Muscle layer of colon (tissue), 2 donors: Measurements from ENCODE around the gene MYMK.

Experiments used
- H3K27ac ChIP-seq: one replicate; pipeline ENCODE4 v1.7.0; 2013; ENCODE audit warnings: low read depth, mild to moderate bottlenecking, low read length, moderate library complexity
- H3K27me3 ChIP-seq, 2 donors: one replicate each; pipeline ENCODE4 v1.7.0; 2013; ENCODE audit warnings: low read length in 2 of 2, mild to moderate bottlenecking in 2 of 2; ENCODE audit not compliant: insufficient read depth in 2 of 2, control insufficient read depth in 1 of 2
- H3K36me3 ChIP-seq: one replicate; pipeline ENCODE4 v1.7.0; 2013; ENCODE audit warnings: mild to moderate bottlenecking, low read length; ENCODE audit not compliant: insufficient read depth
- H3K4me1 ChIP-seq: one replicate; pipeline ENCODE4 v1.7.0; 2013; ENCODE audit warnings: mild to moderate bottlenecking, low read length; ENCODE audit not compliant: insufficient read depth
- H3K4me3 ChIP-seq, 2 donors: one replicate each; pipeline ENCODE4 v1.7.0; 2013; ENCODE audit warnings: low read length in 2 of 2, low read depth in 1 of 2, mild to moderate bottlenecking in 1 of 2, moderate library complexity in 1 of 2
- H3K9ac ChIP-seq: one replicate; pipeline ENCODE4 v1.7.0; 2013; ENCODE audit warnings: low read length
- H3K9me3 ChIP-seq: one replicate; pipeline ENCODE4 v1.7.0; 2013; ENCODE audit warnings: mild to moderate bottlenecking, low read length
- donor health status: abdominal sarcoma.
- donor health status: Adenocarcinoma of cecum.

Gene MYMK

DNA sequence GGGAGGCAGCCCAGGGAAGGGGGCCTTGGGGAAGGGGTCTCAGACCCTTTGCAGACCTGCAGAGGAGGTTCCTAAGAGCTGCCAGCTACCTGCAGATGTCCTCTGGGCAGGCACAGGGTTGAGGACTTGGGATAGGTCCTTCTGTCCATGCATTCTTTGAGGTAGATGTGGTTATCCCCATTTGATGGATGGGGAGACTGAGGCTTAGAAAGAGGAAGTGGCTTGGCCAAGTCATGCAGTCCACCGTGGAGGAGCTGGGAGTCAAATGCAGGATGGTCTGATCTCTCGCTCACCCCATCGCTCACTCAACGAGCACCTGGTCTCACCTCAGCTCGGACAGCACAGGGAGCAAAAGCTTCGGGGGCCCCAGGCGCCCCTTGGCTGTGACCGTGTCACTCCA is 30.0 kb upstream of the MYMK start:
- peaks cover 7% of the 10 kb centered on the region for H3K4me1 ChIP-seq
- no peak overlapping the region for H3K9ac ChIP-seq
- no peaks in the 10 kb centered on the region for H3K9me3 ChIP-seq
- no peak overlapping the region for H3K27ac ChIP-seq
- H3K36me3 ChIP-seq, result no peaks in the 10 kb centered on the region
- H3K4me3 ChIP-seq, result no peak overlapping the region
- no peaks in the 10 kb centered on the region for H3K27me3 ChIP-seq

DNA sequence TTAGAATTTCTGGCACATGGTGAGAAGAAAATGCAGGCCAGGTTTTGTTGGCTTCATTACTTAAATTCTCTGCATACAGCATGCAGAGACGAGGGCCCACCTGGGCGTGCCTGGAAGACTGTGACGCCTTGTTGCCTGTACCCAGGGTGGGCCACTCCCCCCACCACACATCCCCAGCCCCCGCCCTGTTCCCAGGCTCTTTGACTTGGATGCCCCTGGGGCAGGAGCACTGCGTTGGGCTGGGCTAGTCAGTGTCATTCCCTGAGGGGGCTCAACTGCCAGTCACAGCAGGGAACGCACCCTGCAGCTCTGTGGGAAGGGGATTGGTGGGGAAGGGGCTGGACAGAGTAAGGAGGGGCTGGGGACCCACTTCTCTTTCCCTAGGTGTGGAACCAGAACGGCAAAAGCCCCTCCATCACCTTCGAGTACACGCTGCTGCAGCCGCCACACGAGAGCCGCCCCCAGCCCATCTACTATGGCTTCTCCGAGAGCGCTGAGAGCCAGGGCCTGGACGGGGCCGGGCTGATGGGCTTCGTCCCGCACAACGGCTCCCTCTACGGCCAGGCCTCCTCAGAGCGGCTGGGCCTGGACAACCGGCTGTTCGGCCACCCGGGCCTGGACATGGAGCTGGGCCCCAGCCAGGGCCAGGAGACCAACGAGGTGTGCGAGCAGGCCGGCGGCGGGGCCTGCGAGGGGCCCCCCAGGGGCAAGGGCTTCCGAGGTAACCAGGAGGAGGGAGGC is 29.4 kb upstream of the MYMK start:
- H3K9me3 ChIP-seq, result no peaks in the 10 kb centered on the region
- no peaks in the 10 kb centered on the region for H3K36me3 ChIP-seq
- no peak overlapping the region for H3K4me3 ChIP-seq
- no peak overlapping the region for H3K27ac ChIP-seq
- H3K4me1 ChIP-seq, result peaks cover 5% of the 10 kb centered on the region
- H3K9ac ChIP-seq, result no peak overlapping the region
- H3K27me3 ChIP-seq, result no peaks in the 10 kb centered on the region

DNA sequence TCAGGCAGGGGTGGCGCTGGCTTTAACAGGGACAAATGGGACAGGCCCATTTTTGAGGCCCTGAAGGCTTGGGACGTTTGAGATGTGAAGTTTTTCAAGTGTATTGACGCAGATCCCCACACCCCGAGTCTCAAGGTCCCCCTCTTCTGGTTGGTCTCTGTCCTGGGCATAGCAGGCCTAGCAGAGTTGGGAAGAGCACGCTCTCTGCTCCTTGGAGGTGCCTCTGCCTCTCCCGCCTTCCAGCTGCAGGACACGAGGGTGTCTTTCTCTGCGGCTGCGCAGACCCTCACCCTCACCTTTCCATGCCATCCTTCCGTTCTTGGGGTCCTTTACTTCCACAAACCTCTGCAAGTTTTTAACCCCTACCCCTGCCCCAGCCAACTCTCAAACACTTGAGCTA is 28.4 kb upstream of the MYMK start:
- H3K9me3 ChIP-seq, result no peaks in the 10 kb centered on the region
- no peaks in the 10 kb centered on the region for H3K36me3 ChIP-seq
- H3K4me3 ChIP-seq, result no peak overlapping the region
- no peaks in the 10 kb centered on the region for H3K4me1 ChIP-seq
- H3K27me3 ChIP-seq, result no peaks in the 10 kb centered on the region
- no peak overlapping the region for H3K27ac ChIP-seq
- H3K9ac ChIP-seq, result no peak overlapping the region

DNA sequence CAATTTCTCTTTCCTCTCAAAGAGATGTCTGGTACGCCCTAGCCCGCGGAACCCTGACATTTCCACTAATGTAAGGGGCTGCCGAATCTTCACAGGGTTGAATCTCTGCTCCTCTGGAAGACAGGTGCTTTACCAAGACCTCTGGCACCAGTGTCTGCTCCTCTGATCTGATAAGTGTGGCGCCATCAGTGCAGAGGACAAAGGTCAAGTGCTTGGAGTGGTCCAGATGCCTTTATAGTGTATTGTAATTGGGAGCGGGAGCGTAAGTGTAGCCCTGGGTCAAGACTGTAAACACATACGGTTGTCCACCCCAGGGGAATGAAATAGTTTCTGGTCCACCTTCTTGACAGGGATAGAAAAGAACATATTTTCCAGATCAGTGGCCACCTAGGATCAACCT is 27.5 kb upstream of the MYMK start:
- H3K4me3 ChIP-seq, result no peak overlapping the region
- H3K4me1 ChIP-seq, result no peaks in the 10 kb centered on the region
- H3K9ac ChIP-seq, result no peak overlapping the region
- no peaks in the 10 kb centered on the region for H3K9me3 ChIP-seq
- no peaks in the 10 kb centered on the region for H3K27me3 ChIP-seq
- H3K36me3 ChIP-seq, result no peaks in the 10 kb centered on the region
- H3K27ac ChIP-seq, result no peak overlapping the region

DNA sequence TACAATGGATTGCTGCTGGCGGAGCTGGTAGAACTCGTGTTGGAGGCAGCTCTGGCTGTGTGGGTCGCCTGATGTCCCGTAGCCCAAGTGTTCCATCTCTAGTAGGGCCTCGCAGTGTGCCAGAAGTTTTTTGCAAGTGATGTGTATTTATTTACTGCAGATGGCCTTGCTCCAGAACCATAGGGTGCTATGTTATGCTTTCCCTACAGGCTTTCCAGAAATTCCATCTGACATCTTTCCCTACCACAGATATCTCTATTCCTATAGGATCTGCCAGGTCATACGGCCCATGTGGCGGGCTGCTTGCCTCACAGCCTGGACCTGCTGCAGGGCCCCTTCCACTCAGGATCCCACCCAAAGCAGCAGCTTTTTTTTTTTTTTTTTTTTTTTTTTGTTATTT is 26.7 kb upstream of the MYMK start:
- H3K36me3 ChIP-seq, result no peaks in the 10 kb centered on the region
- no peaks in the 10 kb centered on the region for H3K4me1 ChIP-seq
- H3K9me3 ChIP-seq, result no peaks in the 10 kb centered on the region
- no peaks in the 10 kb centered on the region for H3K27me3 ChIP-seq
- H3K4me3 ChIP-seq, result no peak overlapping the region
- H3K9ac ChIP-seq, result no peak overlapping the region
- no peak overlapping the region for H3K27ac ChIP-seq

DNA sequence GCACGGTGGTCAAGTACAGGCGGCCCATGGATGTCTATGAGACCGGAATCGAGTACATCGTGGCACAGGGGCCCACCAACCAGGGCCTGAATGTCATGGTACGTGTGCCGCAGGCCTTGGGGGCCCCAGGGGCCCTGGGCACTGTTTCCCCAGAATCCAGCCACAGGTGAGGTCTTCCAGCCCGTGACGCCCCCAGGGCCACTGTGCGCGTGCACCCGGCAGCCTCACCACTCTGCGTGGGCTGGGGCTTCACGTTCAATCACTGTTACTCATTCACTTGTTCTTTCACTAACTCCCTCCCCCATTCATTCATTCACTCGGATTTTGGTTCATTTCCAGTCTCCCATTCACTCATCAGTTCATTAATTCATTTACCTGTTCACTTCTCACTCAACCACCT is 22.4 kb upstream of the MYMK start:
- Histone ChIP-seq H3K27ac (no peak overlapping the region), H3K27me3 (no peaks in the 10 kb centered on the region), H3K4me3 (no peak overlapping the region)

DNA sequence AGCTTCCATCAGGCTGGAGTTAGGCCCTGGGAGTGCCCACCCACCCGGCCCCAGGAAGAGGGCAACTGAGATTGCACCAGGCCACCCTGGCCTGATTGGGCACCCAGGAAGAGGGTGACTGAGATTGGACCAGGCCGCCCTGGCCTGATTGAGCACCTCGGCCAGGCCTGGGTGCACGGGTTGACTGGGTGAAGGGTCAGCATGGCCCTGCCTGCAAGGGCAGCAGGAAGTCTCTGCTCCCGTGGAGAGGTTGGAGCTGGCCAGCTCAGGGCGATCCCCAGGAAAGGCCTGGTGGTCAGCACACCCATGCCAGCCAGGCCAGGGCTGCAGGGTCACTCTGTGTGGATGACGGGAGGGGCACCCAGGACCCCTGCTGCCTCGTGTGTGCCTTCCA is 21.5 kb upstream of the MYMK start:
- Histone ChIP-seq H3K9me3 (no peaks in the 10 kb centered on the region), H3K9ac (no peak overlapping the region), H3K27me3 (no peaks in the 10 kb centered on the region), H3K36me3 (no peaks in the 10 kb centered on the region), H3K4me1 (no peaks in the 10 kb centered on the region), H3K27ac (no peak overlapping the region), H3K4me3 (no peak overlapping the region)

More for the DNA sequence above, 22.4 kb upstream of the MYMK start:
- H3K9ac ChIP-seq, result no peak overlapping the region
- no peaks in the 10 kb centered on the region for H3K4me1 ChIP-seq
- H3K9me3 ChIP-seq, result no peaks in the 10 kb centered on the region
- no peaks in the 10 kb centered on the region for H3K36me3 ChIP-seq

DNA sequence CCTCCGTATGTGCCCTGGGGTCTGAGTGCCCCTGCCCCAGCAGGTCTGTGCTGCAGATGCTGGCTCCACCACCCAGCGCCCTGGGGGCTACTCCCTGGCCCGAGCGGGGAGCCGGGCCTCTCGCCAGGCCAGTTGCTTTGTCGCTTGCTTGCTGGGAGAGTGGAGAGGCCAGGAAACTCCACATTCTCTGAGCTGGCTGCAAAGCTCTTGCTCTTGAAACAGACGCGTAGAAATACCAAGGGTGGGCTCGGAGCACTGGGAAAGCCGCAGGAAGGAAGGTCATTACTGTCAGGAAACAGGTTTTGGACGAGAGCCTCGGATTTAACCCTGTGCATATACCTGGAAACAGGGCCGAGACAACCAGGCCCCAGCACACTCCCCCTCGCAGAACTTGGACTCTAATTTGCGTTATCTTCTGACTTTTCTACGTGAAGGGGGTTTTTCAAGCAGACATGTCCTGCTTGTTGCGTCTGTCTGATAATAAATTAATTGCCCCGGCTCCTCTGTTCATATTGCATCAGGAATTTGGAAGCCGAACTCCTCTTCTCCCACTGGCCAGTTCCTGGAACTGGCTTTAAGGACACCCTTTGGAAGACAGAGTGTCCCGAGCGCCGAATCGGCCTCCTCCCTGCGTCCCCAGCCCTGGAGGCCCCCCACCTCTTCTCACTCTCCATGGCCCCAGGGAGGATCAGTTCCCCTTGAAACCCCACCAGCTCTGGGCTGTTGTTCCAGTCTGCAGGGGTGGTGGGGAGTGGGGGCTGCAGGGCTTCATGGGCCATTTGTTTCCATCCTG is 20.9 kb upstream of the MYMK start:
- no peak overlapping the region for H3K9ac ChIP-seq
- H3K4me1 ChIP-seq, result no peaks in the 10 kb centered on the region

DNA sequence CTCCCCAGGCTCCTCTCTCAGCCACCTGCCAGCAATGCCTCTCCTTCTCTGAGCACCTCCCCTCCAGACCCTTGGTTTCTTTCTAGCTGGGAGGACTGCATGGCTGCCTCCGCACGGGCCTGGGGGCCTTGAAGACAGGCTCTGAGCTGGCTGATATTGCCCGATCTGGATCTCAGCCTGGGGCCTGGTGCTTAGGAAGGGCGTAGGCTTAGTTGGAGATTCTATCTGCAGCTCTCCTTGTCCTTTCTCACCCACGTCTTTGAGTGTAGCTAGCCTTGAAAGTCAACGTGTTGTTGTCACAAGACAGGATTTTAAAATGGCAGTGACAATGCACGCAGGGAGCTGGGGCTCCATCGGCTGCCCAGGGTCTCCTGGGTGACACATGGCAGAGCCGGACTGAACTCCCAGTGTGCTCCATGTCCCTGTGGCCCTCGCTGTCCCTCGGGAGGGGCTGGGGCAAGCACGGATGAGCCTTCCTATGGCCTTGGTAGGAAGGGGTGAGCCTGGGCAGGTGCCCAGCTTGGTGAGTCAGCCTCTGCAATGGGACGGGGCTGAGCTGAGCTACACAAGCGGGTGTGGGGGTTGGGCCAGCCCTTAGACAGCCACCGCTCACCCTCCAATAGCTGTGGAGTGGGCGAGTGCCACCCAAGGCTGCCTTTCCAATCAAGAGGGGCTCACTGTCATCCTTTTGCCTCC is 19.2 kb upstream of the MYMK start:
- Histone ChIP-seq H3K4me1 (no peaks in the 10 kb centered on the region), H3K27me3 (no peaks in the 10 kb centered on the region), H3K4me3 (no peak overlapping the region), H3K27ac (no peak overlapping the region), H3K36me3 (no peaks in the 10 kb centered on the region), H3K9ac (no peak overlapping the region), H3K9me3 (no peaks in the 10 kb centered on the region)

More for the DNA sequence above, 20.9 kb upstream of the MYMK start:
- Histone ChIP-seq H3K4me3 (no peak overlapping the region), H3K27ac (no peak overlapping the region), H3K27me3 (no peaks in the 10 kb centered on the region), H3K9me3 (no peaks in the 10 kb centered on the region), H3K36me3 (no peaks in the 10 kb centered on the region)

DNA sequence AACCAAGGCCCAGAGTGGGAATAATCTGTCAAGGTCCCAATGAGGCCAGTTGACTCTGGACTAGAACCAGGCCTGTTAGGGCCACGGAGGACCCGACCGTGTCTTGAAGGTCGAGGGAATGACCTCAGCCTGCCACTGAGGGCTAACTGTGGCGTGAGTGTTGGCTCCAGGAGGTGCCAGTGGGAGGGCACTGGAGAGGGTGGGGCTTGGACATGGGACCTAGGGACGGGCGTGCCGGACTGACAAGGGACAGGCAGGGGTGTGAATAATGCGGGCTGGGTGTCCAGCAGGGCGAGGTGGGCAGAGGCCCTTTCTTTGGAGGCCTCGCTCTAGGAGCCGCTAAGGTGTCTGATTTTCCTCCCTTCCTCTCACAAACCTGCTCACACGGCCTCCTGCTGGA is 17.2 kb upstream of the MYMK start:
- no peak overlapping the region for H3K4me3 ChIP-seq
- H3K9ac ChIP-seq, result no peak overlapping the region
- H3K27ac ChIP-seq, result no peak overlapping the region
- no peaks in the 10 kb centered on the region for H3K4me1 ChIP-seq
- no peaks in the 10 kb centered on the region for H3K27me3 ChIP-seq
- H3K9me3 ChIP-seq, result no peaks in the 10 kb centered on the region
- H3K36me3 ChIP-seq, result no peaks in the 10 kb centered on the region

DNA sequence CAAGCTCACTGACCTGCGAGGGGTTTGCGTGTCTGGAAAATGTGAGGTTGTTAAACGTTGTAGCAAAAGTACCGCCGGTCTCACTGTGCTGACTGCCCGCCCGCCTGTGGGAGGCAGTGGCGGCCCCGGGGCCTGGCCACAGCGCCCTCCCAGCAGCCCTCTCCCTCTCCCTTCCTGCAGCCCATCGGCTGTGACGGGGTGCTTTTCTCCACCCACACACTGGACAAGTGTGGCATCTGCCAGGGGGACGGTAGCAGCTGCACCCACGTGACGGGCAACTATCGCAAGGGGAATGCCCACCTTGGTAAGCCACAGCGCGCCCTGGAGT is 15.9 kb upstream of the MYMK start:
- Histone ChIP-seq H3K27me3 (no peaks in the 10 kb centered on the region), H3K27ac (no peak overlapping the region), H3K36me3 (no peaks in the 10 kb centered on the region), H3K9me3 (no peaks in the 10 kb centered on the region), H3K4me1 (peaks cover 7% of the 10 kb centered on the region), H3K4me3 (no peak overlapping the region), H3K9ac (no peak overlapping the region)
